C4-2B (cell line): ENCODE measurements around the gene SLC8A1.

ENCODE experiments used
- H3K27ac ChIP-seq: fragments of 450-650 bp; 2 replicates; pipeline ENCODE4 v1.5.1; 2017
- CTCF ChIP-seq: fragments of 450-650 bp; conservative IDR thresholded peaks from 2 replicates; pipeline ENCODE4 v1.5.1; 2017; ENCODE audit warnings: mild to moderate bottlenecking
- ZFX ChIP-seq: fragments of 450-650 bp; IDR thresholded peaks from 2 replicates; pipeline ENCODE4 v1.6.1; 2017

SLC8A1 gene

GRCh38 chr2:40421631-40422297, 30.1 kb downstream of the SLC8A1 start:
- TF ChIP-seq CTCF: no peak
- no peak for TF ChIP-seq ZFX
- H3K27ac ChIP-seq: no peak overlapping the region

- no peak for TF ChIP-seq CTCF
- no peak for TF ChIP-seq ZFX
These were observed 31.4 kb downstream of the SLC8A1 start for GRCh38 chr2:40420478-40420877.

GRCh38 chr2:40419364-40419762, 32.5 kb downstream of the SLC8A1 start:
- TF ChIP-seq ZFX (no peak), CTCF (no peak)
- H3K27ac ChIP-seq: no peak overlapping the region

More at GRCh38 chr2:40420478-40420877, 31.4 kb downstream of the SLC8A1 start:
- no peak overlapping the region for H3K27ac ChIP-seq

- TF ChIP-seq ZFX (no peak), CTCF (no peak)
These were observed 33.1 kb downstream of the SLC8A1 start for GRCh38 chr2:40418614-40419363.

GRCh38 chr2:40416486-40416885, 35.4 kb downstream of the SLC8A1 start:
- no peak for TF ChIP-seq CTCF
- TF ChIP-seq ZFX: no peak

More at GRCh38 chr2:40418614-40419363, 33.1 kb downstream of the SLC8A1 start:
- no peak overlapping the region for H3K27ac ChIP-seq

GRCh38 chr2:40415391-40415790, 36.5 kb downstream of the SLC8A1 start:
- TF ChIP-seq CTCF: no peak
- no peak for TF ChIP-seq ZFX
- no peak overlapping the region for H3K27ac ChIP-seq

More at GRCh38 chr2:40416486-40416885, 35.4 kb downstream of the SLC8A1 start:
- no peak overlapping the region for H3K27ac ChIP-seq

GRCh38 chr2:40412456-40412855, 39.4 kb downstream of the SLC8A1 start:
- no peak for TF ChIP-seq CTCF
- no peak for TF ChIP-seq ZFX

More at GRCh38 chr2:40412456-40412855, 39.4 kb downstream of the SLC8A1 start:
- no peak overlapping the region for H3K27ac ChIP-seq
